CD4-positive, CD25-positive, alpha-beta regulatory T cell (primary cell): ENCODE data around the gene CMIP. TPM values are rescaled to one million over a fixed set of nuclear protein-coding genes. Genes with fewer than 3 reads are reported as not detected.
A peak's percentile ranks its signal among the peaks of the same experiment; 100 is the strongest.
"Not testable (repeated sequence)": the region's sequence is repeated elsewhere in the genome, so short reads cannot be mapped to it uniquely, and the experiment has no call there.

Source experiments
- ATAC-seq, 2 donors: fragments of 150-1000 bp; cut with Tn5 transposase; one replicate each; pipeline ENCODE4 v1.10.0; 2021; ENCODE audit warnings: low read depth in 2 of 2, moderate number of reproducible peaks in 2 of 2, moderate library complexity in 1 of 2
- DNase-seq, 3 donors: peaks; one replicate each; pipeline versions ENCODE4 v3.0.0 to v3.0.0-alpha.2; 2012 to 2022; ENCODE audit warnings: mixed read lengths in 1 of 3
- H3K27ac ChIP-seq: one replicate; pipeline ENCODE4 v1.7.0; 2013; ENCODE audit warnings: mild to moderate bottlenecking, low read length; ENCODE audit not compliant: insufficient read depth, poor library complexity, severe bottlenecking
- H3K27me3 ChIP-seq: one replicate; pipeline ENCODE4 v1.7.0; 2013; ENCODE audit warnings: low read length; ENCODE audit not compliant: control insufficient read depth, insufficient read depth
- H3K36me3 ChIP-seq: one replicate; pipeline ENCODE4 v1.7.0; 2013; ENCODE audit warnings: mild to moderate bottlenecking, low read length, moderate library complexity; ENCODE audit not compliant: control insufficient read depth, insufficient read depth
- H3K4me1 ChIP-seq: 2 replicates; pipeline ENCODE4 v1.7.0; 2013; ENCODE audit warnings: mild to moderate bottlenecking, low read length; ENCODE audit not compliant: insufficient read depth, control insufficient read depth, poor library complexity, severe bottlenecking
- H3K4me3 ChIP-seq: one replicate; pipeline ENCODE4 v1.7.0; 2013; ENCODE audit warnings: low read depth, mild to moderate bottlenecking, low read length, moderate library complexity
- H3K9me3 ChIP-seq, 2 experiments: 1 replicate in 1 of 2; 2 replicates in 1 of 2; pipeline ENCODE4 v1.7.0; 2013; ENCODE audit warnings: low read length in 2 of 2, mild to moderate bottlenecking in 1 of 2, moderate library complexity in 1 of 2; ENCODE audit not compliant: control insufficient read depth in 2 of 2
- H3K27ac Mint-ChIP-seq, 3 donors: one replicate each; pipeline ENCODE4 v1.8.0; 2020 to 2022; ENCODE audit warnings: mild to moderate bottlenecking in 3 of 3, mixed read lengths in 3 of 3, moderate library complexity in 2 of 3
- H3K27me3 Mint-ChIP-seq: one replicate; pipeline ENCODE4 v1.8.0; 2022; ENCODE audit warnings: mild to moderate bottlenecking, mixed read lengths
- H3K36me3 Mint-ChIP-seq: one replicate; pipeline ENCODE4 v1.8.0; 2020; ENCODE audit warnings: mixed read lengths
- H3K4me1 Mint-ChIP-seq, 4 donors: one replicate each; pipeline ENCODE4 v1.8.0; 2020 to 2022; ENCODE audit warnings: mixed read lengths in 4 of 4, mild to moderate bottlenecking in 1 of 4
- H3K4me3 Mint-ChIP-seq, 4 donors: one replicate each; pipeline ENCODE4 v1.8.0; 2020 to 2022; ENCODE audit warnings: mild to moderate bottlenecking in 4 of 4, mixed read lengths in 4 of 4, moderate library complexity in 3 of 4
- H3K9me3 Mint-ChIP-seq, 7 donors: one replicate each; pipeline ENCODE4 v1.8.0; 2020 to 2022; ENCODE audit warnings: mixed read lengths in 7 of 7, mild to moderate bottlenecking in 3 of 7, moderate library complexity in 2 of 7
- polyA plus RNA-seq, 4 donors: library from polyadenylated mRNA; unstranded; fragments of 300-500 nt; fragmentation: Illumina TruSeq; gene quantifications; one replicate each; pipeline ENCODE4 v1.2.3, GENCODE V29; 2021
- total RNA-seq: library from RNA; stranded (reverse); gene quantifications from one replicate; pipeline ENCODE4 v1.2.3, GENCODE V29; 2022

CMIP gene
- total and polyA plus RNA-seq, 5 donors from 2014 or later, result 0.21 to 49.7 (median 0.94) TPM

DNA sequence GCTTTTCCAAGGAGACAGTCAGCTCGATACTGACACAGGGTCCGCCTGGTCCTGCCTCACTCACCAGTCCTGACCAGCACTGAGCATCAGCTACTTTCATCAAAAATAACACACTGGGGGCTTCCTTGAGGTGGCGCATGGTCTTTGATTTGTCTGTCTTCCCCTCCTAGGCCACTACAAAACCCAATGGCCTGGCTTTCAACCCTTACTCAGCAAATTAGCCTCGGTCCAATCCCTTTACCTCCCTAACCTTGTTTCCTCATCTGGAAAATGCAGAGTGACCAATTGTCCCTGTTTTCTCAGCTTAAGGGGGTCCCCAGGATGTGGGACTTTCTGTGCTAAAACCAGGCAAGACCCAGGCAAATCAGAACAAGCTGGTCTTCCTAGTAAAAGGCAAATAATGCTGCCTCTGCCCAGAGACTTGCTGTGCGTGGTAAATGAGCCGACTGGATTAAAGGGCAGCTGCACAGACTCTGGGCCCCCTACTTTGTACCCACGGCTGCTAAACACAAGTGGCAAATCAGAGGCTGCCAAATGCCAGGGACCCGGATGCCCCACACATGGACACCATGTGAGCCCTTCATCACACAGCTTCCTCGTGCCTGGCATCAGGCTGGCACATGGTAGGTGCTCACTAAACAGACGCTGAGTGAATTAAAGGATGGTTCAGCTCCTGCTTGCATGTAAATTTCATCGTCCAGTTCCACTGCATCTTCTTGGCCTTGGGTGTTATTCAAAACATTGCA lies 31.2 kb upstream of the CMIP start:
- H3K36me3 Mint-ChIP-seq, result no peaks in the 10 kb centered on the region
- no peak overlapping the region for H3K27ac ChIP-seq
- no peak for ATAC-seq
- no peak overlapping the region for H3K4me3 ChIP-seq
- H3K4me1 Mint-ChIP-seq, result no peaks in the 10 kb centered on the region
- H3K4me1 ChIP-seq, result no peaks in the 10 kb centered on the region
- H3K36me3 ChIP-seq, result no peaks in the 10 kb centered on the region
- no peak overlapping the region for H3K27ac Mint-ChIP-seq
- peaks cover 5% of the 10 kb centered on the region for H3K27me3 Mint-ChIP-seq
- no peak for DNase-seq
- H3K9me3 Mint-ChIP-seq, result peaks cover 0 to 4% (median 0%) of the 10 kb centered on the region in 7 donors
- H3K27me3 ChIP-seq, result peaks cover 1% of the 10 kb centered on the region
- H3K9me3 ChIP-seq, result no peaks in the 10 kb centered on the region
- H3K4me3 Mint-ChIP-seq, result no peak overlapping the region

DNA sequence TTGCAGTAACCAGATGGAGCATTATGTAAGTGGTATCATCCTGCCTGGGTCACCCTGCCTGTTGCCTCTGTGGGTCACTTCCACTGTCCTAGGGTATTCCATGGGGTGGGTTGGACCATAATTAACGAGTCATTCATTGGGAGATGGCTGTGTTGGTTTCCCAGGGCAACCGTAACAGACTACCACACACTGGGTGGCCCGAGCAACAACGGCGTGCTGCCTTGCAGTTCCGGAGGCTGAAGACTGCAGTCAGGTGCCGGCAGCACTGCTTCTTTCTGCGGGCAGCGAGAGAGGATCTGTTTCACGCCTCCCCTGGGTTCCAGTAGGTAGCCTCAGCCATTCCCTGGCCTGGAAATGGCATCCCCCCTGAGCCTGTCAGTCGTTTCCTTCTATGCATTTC lies 28.9 kb upstream of the CMIP start:
- Mint-ChIP-seq H3K36me3 (no peaks in the 10 kb centered on the region), H3K4me3 (no peak overlapping the region), H3K9me3 (peaks cover 0 to 4% (median 0%) of the 10 kb centered on the region in 7 donors), H3K27ac (peak overlapping the region in 1 of 3 donors; percentile 20), H3K4me1 (no peaks in the 10 kb centered on the region), H3K27me3 (peaks cover 5% of the 10 kb centered on the region)
- Histone ChIP-seq H3K4me1 (no peaks in the 10 kb centered on the region), H3K36me3 (no peaks in the 10 kb centered on the region), H3K27ac (no peak overlapping the region), H3K4me3 (no peak overlapping the region), H3K9me3 (no peaks in the 10 kb centered on the region), H3K27me3 (peaks cover 1% of the 10 kb centered on the region)
- ATAC-seq (no peak), DNase-seq (no peak)

GRCh38 chr16:81416749-81417148 lies 27.9 kb upstream of the CMIP start:
- H3K36me3 ChIP-seq, result no peaks in the 10 kb centered on the region
- Mint-ChIP-seq H3K27ac (no peak overlapping the region), H3K27me3 (peaks cover 5% of the 10 kb centered on the region), H3K4me3 (no peak overlapping the region), H3K4me1 (no peaks in the 10 kb centered on the region), H3K9me3 (peaks cover 0 to 4% (median 0%) of the 10 kb centered on the region in 7 donors), H3K36me3 (no peaks in the 10 kb centered on the region)
- H3K4me1 ChIP-seq, result no peaks in the 10 kb centered on the region
- H3K9me3 ChIP-seq, result no peaks in the 10 kb centered on the region
- H3K27me3 ChIP-seq, result peaks cover 1% of the 10 kb centered on the region
- ATAC-seq (no peak), DNase-seq (no peak)
- H3K27ac ChIP-seq, result no peak overlapping the region
- H3K4me3 ChIP-seq, result no peak overlapping the region

DNA sequence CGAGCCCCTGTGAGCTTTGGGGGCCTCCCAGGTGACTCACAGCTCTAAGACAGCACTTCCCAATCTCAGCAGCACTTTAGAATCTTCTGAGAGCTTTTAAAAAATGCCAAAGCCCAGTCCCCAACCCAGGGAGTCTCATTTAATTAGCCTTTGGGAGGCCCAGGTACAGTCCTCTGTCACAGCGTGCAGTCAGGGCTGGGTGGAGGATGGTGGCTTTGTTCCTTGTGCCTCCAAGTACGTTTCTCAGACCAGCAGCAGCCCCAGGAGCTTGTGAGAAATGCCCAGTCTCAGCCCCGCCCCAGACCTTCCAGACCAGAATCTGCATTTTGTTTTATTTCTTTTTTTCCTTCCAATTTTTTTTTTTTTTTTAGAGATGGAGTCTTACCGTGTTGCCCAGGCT lies 27.4 kb upstream of the CMIP start:
- no peak overlapping the region for H3K27ac Mint-ChIP-seq

DNA sequence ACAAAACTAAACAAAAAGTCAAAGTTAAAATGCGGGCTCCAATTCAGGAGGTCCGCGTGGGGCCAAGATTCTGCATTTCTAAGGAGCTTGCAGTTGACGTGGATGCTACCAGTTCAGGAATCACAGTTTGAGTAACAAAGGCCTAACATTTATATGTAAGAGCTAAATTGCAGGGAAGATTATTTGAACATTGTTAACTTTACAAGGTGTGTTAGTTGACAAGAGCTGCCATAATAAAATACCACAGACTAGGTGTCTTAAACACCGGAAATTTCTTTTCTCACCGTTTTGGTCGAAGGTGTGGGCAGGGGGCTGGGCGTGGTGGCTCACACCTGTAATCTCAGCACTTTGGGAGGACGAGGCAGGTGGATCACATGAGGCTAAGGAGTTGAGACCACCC lies 24.8 kb upstream of the CMIP start:
- peaks cover 0 to 6% (median 5%) of the 10 kb centered on the region in 4 donors for H3K4me1 Mint-ChIP-seq
- no peak for ATAC-seq
- H3K9me3 Mint-ChIP-seq, result peaks cover 0 to 4% (median 0%) of the 10 kb centered on the region in 7 donors
- no peak overlapping the region for H3K27ac Mint-ChIP-seq
- Histone ChIP-seq H3K27me3 (no peaks in the 10 kb centered on the region), H3K27ac (no peak overlapping the region), H3K4me1 (peaks cover 3% of the 10 kb centered on the region), H3K9me3 (no peaks in the 10 kb centered on the region), H3K4me3 (no peak overlapping the region), H3K36me3 (no peaks in the 10 kb centered on the region)
- H3K4me3 Mint-ChIP-seq, result no peak overlapping the region
- H3K27me3 Mint-ChIP-seq, result no peaks in the 10 kb centered on the region
- DNase-seq, result no peak
- no peaks in the 10 kb centered on the region for H3K36me3 Mint-ChIP-seq

More for the DNA sequence above, 27.4 kb upstream of the CMIP start:
- no peaks in the 10 kb centered on the region for H3K36me3 ChIP-seq
- no peaks in the 10 kb centered on the region for H3K4me1 ChIP-seq
- no peaks in the 10 kb centered on the region for H3K4me1 Mint-ChIP-seq
- no peak for ATAC-seq
- no peak overlapping the region for H3K4me3 Mint-ChIP-seq
- no peak overlapping the region for H3K27ac ChIP-seq
- no peaks in the 10 kb centered on the region for H3K9me3 ChIP-seq
- no peak overlapping the region for H3K4me3 ChIP-seq
- peaks cover 0 to 4% (median 0%) of the 10 kb centered on the region in 7 donors for H3K9me3 Mint-ChIP-seq
- peaks cover 5% of the 10 kb centered on the region for H3K27me3 Mint-ChIP-seq
- DNase-seq, result no peak
- H3K27me3 ChIP-seq, result peaks cover 1% of the 10 kb centered on the region
- H3K36me3 Mint-ChIP-seq, result no peaks in the 10 kb centered on the region

DNA sequence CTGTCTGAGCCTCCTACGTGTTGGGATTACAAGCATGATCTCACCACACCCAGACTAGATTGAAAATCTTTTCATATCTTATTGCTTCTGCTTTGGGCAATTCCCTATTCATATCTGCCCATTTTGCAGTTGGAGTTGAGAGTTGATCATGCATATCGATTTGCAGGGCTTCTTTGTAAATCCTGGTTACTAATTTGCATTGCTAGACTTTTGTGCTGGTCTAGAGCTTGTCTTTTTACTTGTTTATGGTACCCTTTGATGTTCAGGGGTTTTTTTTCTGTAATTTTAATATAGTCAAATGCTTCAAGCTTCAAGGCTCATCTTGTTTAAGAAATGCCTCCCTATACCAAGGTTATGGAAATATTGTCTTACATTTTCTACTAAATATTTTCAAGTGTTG lies 23.5 kb upstream of the CMIP start:
- H3K4me1 ChIP-seq, result peaks cover 4% of the 10 kb centered on the region
- no peaks in the 10 kb centered on the region for H3K9me3 ChIP-seq
- no peaks in the 10 kb centered on the region for H3K27me3 ChIP-seq
- H3K9me3 Mint-ChIP-seq, result peaks cover 0 to 4% (median 0%) of the 10 kb centered on the region in 7 donors
- H3K4me1 Mint-ChIP-seq, result peaks cover 0 to 14% (median 5%) of the 10 kb centered on the region in 4 donors
- no peak overlapping the region for H3K27ac ChIP-seq
- H3K36me3 ChIP-seq, result no peaks in the 10 kb centered on the region
- H3K4me3 ChIP-seq, result no peak overlapping the region
- no peaks in the 10 kb centered on the region for H3K36me3 Mint-ChIP-seq
- DNase-seq (no peak), ATAC-seq (no peak)
- H3K27me3 Mint-ChIP-seq, result no peaks in the 10 kb centered on the region
- H3K4me3 Mint-ChIP-seq, result no peak overlapping the region
- H3K27ac Mint-ChIP-seq, result no peak overlapping the region

- no peaks in the 10 kb centered on the region for H3K36me3 ChIP-seq
- no peaks in the 10 kb centered on the region for H3K36me3 Mint-ChIP-seq
- H3K4me1 Mint-ChIP-seq, result peaks cover 0 to 14% (median 5%) of the 10 kb centered on the region in 4 donors
- no peak overlapping the region for H3K4me3 ChIP-seq
- no peak for ATAC-seq
- no peak for DNase-seq
- no peaks in the 10 kb centered on the region for H3K27me3 ChIP-seq
- no peak overlapping the region for H3K27ac ChIP-seq
- peaks cover 4% of the 10 kb centered on the region for H3K4me1 ChIP-seq
- H3K9me3 Mint-ChIP-seq, result peaks cover 0 to 4% (median 0%) of the 10 kb centered on the region in 7 donors
- no peaks in the 10 kb centered on the region for H3K9me3 ChIP-seq
- no peak overlapping the region for H3K27ac Mint-ChIP-seq
- H3K4me3 Mint-ChIP-seq, result no peak overlapping the region
- H3K27me3 Mint-ChIP-seq, result no peaks in the 10 kb centered on the region
Measured at GRCh38 chr16:81421536-81421935, 23.1 kb upstream of the CMIP start.

DNA sequence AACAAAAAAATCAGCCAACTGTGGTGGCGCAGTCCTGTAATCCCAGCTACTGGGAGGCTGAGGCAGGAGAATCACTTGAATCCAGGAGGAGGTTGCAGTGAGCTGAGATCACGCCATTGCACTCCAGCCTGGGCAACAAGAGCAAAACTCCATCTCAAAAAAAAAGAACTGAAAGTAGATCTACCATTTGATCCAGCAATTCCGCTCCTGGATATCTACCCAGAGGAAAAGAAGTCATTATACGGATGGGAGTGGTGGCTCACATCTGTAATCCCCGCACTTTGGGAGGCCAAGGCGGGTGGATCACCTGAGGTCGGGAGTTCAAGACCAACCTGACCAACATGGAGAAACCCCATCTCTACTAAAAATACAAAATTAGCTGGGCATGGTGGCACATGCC lies 22.5 kb upstream of the CMIP start:
- not testable (repeated sequence) for H3K4me1 ChIP-seq, H3K9me3 Mint-ChIP-seq, H3K27ac Mint-ChIP-seq, H3K4me3 ChIP-seq, H3K36me3 Mint-ChIP-seq, H3K4me3 Mint-ChIP-seq, ATAC-seq, H3K27ac ChIP-seq, H3K36me3 ChIP-seq, DNase-seq, H3K9me3 ChIP-seq, H3K27me3 ChIP-seq, H3K27me3 Mint-ChIP-seq
- H3K4me1 Mint-ChIP-seq, result peaks cover 0 to 14% (median 5%) of the 10 kb centered on the region in 4 donors
